Muscle layer of duodenum (tissue), 2 donors: ENCODE data around the gene ASXL3.

Experiments used
- H3K27ac ChIP-seq: one replicate; pipeline ENCODE4 v1.7.0; 2013; ENCODE audit warnings: mild to moderate bottlenecking, low read length
- H3K27me3 ChIP-seq: one replicate; pipeline ENCODE4 v1.7.0; 2013; ENCODE audit warnings: low read depth, mild to moderate bottlenecking, control low read depth, low read length
- H3K36me3 ChIP-seq, 2 donors: one replicate each; pipeline ENCODE4 v1.7.0; 2013; ENCODE audit warnings: low read length in 2 of 2, control low read depth in 1 of 2, mild to moderate bottlenecking in 1 of 2; ENCODE audit not compliant: insufficient read depth in 2 of 2, control insufficient read depth in 1 of 2
- H3K4me1 ChIP-seq, 2 donors: one replicate each; pipeline ENCODE4 v1.7.0; 2013; ENCODE audit warnings: low read length in 2 of 2, mild to moderate bottlenecking in 2 of 2, control low read depth in 1 of 2, moderate library complexity in 1 of 2; ENCODE audit not compliant: insufficient read depth in 2 of 2, control insufficient read depth in 1 of 2
- H3K4me3 ChIP-seq, 2 donors: one replicate each; pipeline ENCODE4 v1.7.0; 2013; ENCODE audit warnings: low read length in 2 of 2, low read depth in 1 of 2, mild to moderate bottlenecking in 1 of 2
- H3K9me3 ChIP-seq, 2 donors: one replicate each; pipeline ENCODE4 v1.7.0; 2013; ENCODE audit warnings: low read length in 2 of 2, control low read depth in 1 of 2, mild to moderate bottlenecking in 1 of 2; ENCODE audit not compliant: control insufficient read depth in 1 of 2
- donor health status: healthy.

The ASXL3 gene

GRCh38 chr18:33567705-33568104 is 10.3 kb upstream of the ASXL3 start:
- Histone ChIP-seq H3K27ac (no peak overlapping the region), H3K27me3 (no peaks in the 10 kb centered on the region), H3K9me3 (no peaks in the 10 kb centered on the region), H3K4me1 (no peaks in the 10 kb centered on the region), H3K36me3 (no peaks in the 10 kb centered on the region), H3K4me3 (no peak overlapping the region)

GRCh38 chr18:33571998-33572787 is 5.8 kb upstream of the ASXL3 start:
- Histone ChIP-seq H3K36me3 (no peaks in the 10 kb centered on the region), H3K4me1 (peaks cover 0 to 4% of the 10 kb centered on the region in 2 donors), H3K9me3 (no peaks in the 10 kb centered on the region), H3K27me3 (no peaks in the 10 kb centered on the region), H3K4me3 (no peak overlapping the region), H3K27ac (no peak overlapping the region)

GRCh38 chr18:33573193-33573592 is 4.8 kb upstream of the ASXL3 start:
- Histone ChIP-seq H3K4me3 (no peak overlapping the region), H3K4me1 (peaks cover 0 to 4% of the 10 kb centered on the region in 2 donors), H3K9me3 (no peaks in the 10 kb centered on the region), H3K27ac (no peak overlapping the region), H3K27me3 (no peaks in the 10 kb centered on the region), H3K36me3 (no peaks in the 10 kb centered on the region)

- Histone ChIP-seq H3K27me3 (peaks cover 5% of the 10 kb centered on the region), H3K36me3 (no peaks in the 10 kb centered on the region), H3K4me3 (no peak overlapping the region), H3K4me1 (peaks cover 4 to 8% of the 10 kb centered on the region in 2 donors), H3K27ac (no peak overlapping the region), H3K9me3 (no peaks in the 10 kb centered on the region)
These were observed 2.6 kb upstream of the ASXL3 start for GRCh38 chr18:33575451-33575850.

- Histone ChIP-seq H3K27ac (peak overlapping the region; percentile 49), H3K4me3 (peak overlapping the region; percentile 72 to 78), H3K27me3 (peaks cover 5% of the 10 kb centered on the region), H3K9me3 (no peaks in the 10 kb centered on the region), H3K4me1 (peaks cover 4 to 8% of the 10 kb centered on the region in 2 donors), H3K36me3 (no peaks in the 10 kb centered on the region)
These were observed 896 bp upstream of the ASXL3 start for GRCh38 chr18:33576999-33577646.

GRCh38 chr18:33578518-33579348 is 714 bp downstream of the ASXL3 start:
- peaks cover 5% of the 10 kb centered on the region for H3K27me3 ChIP-seq
- peak overlapping the region; percentile 77 to 82 for H3K4me3 ChIP-seq
- no peaks in the 10 kb centered on the region for H3K9me3 ChIP-seq
- peaks cover 4% of the 10 kb centered on the region in 2 donors for H3K4me1 ChIP-seq
- H3K27ac ChIP-seq, result peak overlapping the region; percentile 29
- H3K36me3 ChIP-seq, result no peaks in the 10 kb centered on the region

- peaks cover 4 to 8% of the 10 kb centered on the region in 2 donors for H3K4me1 ChIP-seq
- H3K4me3 ChIP-seq, result peak overlapping the region; percentile 77 to 82
- H3K27me3 ChIP-seq, result peaks cover 5% of the 10 kb centered on the region
- H3K36me3 ChIP-seq, result no peaks in the 10 kb centered on the region
- H3K27ac ChIP-seq, result peak overlapping the region; percentile 29
- no peaks in the 10 kb centered on the region for H3K9me3 ChIP-seq
These were observed 1.6 kb downstream of the ASXL3 start for GRCh38 chr18:33579349-33580215.

GRCh38 chr18:33580546-33580945 is 2.5 kb downstream of the ASXL3 start:
- H3K9me3 ChIP-seq, result no peaks in the 10 kb centered on the region
- H3K27me3 ChIP-seq, result peaks cover 5% of the 10 kb centered on the region
- no peak overlapping the region for H3K27ac ChIP-seq
- no peaks in the 10 kb centered on the region for H3K36me3 ChIP-seq
- peaks cover 4 to 10% of the 10 kb centered on the region in 2 donors for H3K4me1 ChIP-seq
- no peak overlapping the region for H3K4me3 ChIP-seq

- H3K27me3 ChIP-seq, result peaks cover 5% of the 10 kb centered on the region
- no peak overlapping the region for H3K27ac ChIP-seq
- H3K4me3 ChIP-seq, result no peak overlapping the region
- peaks cover 4 to 10% of the 10 kb centered on the region in 2 donors for H3K4me1 ChIP-seq
- H3K36me3 ChIP-seq, result no peaks in the 10 kb centered on the region
- peaks cover 0 to 2% of the 10 kb centered on the region in 2 donors for H3K9me3 ChIP-seq
These were observed 3.8 kb downstream of the ASXL3 start for GRCh38 chr18:33581856-33582255.

GRCh38 chr18:33583901-33584300 is 5.9 kb downstream of the ASXL3 start:
- H3K27ac ChIP-seq, result no peak overlapping the region
- H3K27me3 ChIP-seq, result peaks cover 4% of the 10 kb centered on the region
- H3K9me3 ChIP-seq, result peaks cover 0 to 3% of the 10 kb centered on the region in 2 donors
- no peaks in the 10 kb centered on the region for H3K36me3 ChIP-seq
- H3K4me3 ChIP-seq, result no peak overlapping the region
- H3K4me1 ChIP-seq, result peaks cover 4 to 10% of the 10 kb centered on the region in 2 donors
